ENCODE data around the gene SMYD3. TPM values are rescaled to one million over a fixed set of nuclear protein-coding genes. Genes with fewer than 3 reads are reported as not detected.

SMYD3 gene
- total and polyA plus RNA-seq, 2 of the 4 experiments (the other 2 are of a cell fraction), result 26.5 to 37.6 TPM

- H4K91ac ChIP-seq (ENCODE audit: insufficient read depth, low read depth, low read length), result 0 out of 2 replicates have a peak overlapping the region, but pooled peaks have one; percentile 14
- H2BK5ac ChIP-seq (ENCODE audit: low read depth, low read length, poor library complexity, severe bottlenecking), result no peak overlapping the region
- dilution Hi-C loops (cut with HindIII; ENCODE audit: low sequenced_read_pairs, unreplicated experiment), result no loop called here
- in situ Hi-C loops (cut with MboI; ENCODE audit: low sequenced_read_pairs), result no loop called here
- H3K4ac ChIP-seq (ENCODE audit: low read depth, low read length), result no peak overlapping the region
- H3K18ac ChIP-seq (ENCODE audit: low read depth, low read length), result peak overlapping the region; percentile 24; the same call in 1 of the 2 replicates
- peaks cover 3% of the 10 kb centered on the region; the same call in 1 of the 2 replicates for H3K4me1 ChIP-seq (ENCODE audit: control insufficient read depth, insufficient read depth, low read length)
- H3K27me3 ChIP-seq (ENCODE audit: control insufficient read depth, insufficient read depth, low read length), result no peaks in the 10 kb centered on the region
- no peak overlapping the region for H3K56ac ChIP-seq (ENCODE audit: extremely low read depth, insufficient read depth, low read length)
- H3K14ac ChIP-seq (replicated peaks; ENCODE audit: low read depth, low read length), result no peak overlapping the region
- H4K8ac ChIP-seq (ENCODE audit: low read depth in 2 of 2, low read length in 2 of 2), result 0 out of 4 replicates have a peak overlapping the region, but pooled peaks of 1 of the 2 experiments have one; percentile 44
- DNase-seq (peak; percentile 59), ATAC-seq (ENCODE audit: low read depth) (no peak)
- intact Hi-C loops (cut with micrococcal nuclease), result no loop called here
- no peaks in the 10 kb centered on the region for H3K36me3 ChIP-seq (ENCODE audit: control insufficient read depth, insufficient read depth, low read length)
- BruUV-seq (replicated peaks), result no TSS peak
- H3K79me1 ChIP-seq (ENCODE audit: low read depth in 1 of 2, low read length in 2 of 2), result no peaks in the 10 kb centered on the region
- ChIA-PET CTCF (no interaction called here), POLR2A (ENCODE audit: unreplicated experiment) (no interaction called here)
- no peak overlapping the region for H2AFZ ChIP-seq (replicated peaks; ENCODE audit: low read length, poor library complexity)
- H3K27ac ChIP-seq (ENCODE audit: insufficient read depth, low read length), result no peak overlapping the region
- no peaks in the 10 kb centered on the region for H4K20me1 ChIP-seq (ENCODE audit: insufficient read depth, low read length)
- H3K4me3 ChIP-seq (ENCODE audit: insufficient read depth, low read depth, low read length), result no peak overlapping the region
- no CpG with 5 or more reads among the region's 4 CpGs for WGBS, 2 experiments (ENCODE audit: extremely low coverage in 2 of 2, insufficient read length in 1 of 2)
- no peaks in the 10 kb centered on the region for H3K9me1 ChIP-seq (ENCODE audit: insufficient read depth, low read length)
- 0 out of 2 replicates have a peak overlapping the region, but pooled peaks have one; percentile 22 for H3K9ac ChIP-seq (ENCODE audit: low read depth, low read length)
- H3K4me2 ChIP-seq (ENCODE audit: low read depth, low read length), result no peak overlapping the region
- H2BK120ac ChIP-seq (ENCODE audit: low read depth, low read length), result no peak overlapping the region; the same call in 1 of the 2 replicates
- H2AK9ac ChIP-seq (replicated peaks; ENCODE audit: low read depth, low read length, poor library complexity), result no peak overlapping the region
- peak overlapping the region; percentile 37; the same call in 1 of the 2 replicates for H4K5ac ChIP-seq (ENCODE audit: low read depth, low read length)
- no peak overlapping the region for H2AK5ac ChIP-seq (ENCODE audit: low read depth, low read length)
- H2BK15ac ChIP-seq (ENCODE audit: low read depth, low read length), result no peak overlapping the region
- H2BK20ac ChIP-seq (ENCODE audit: low read depth, low read length), result no peak overlapping the region
- H3K9me3 ChIP-seq (ENCODE audit: control insufficient read depth, insufficient read depth, low read length), result peaks cover 6% of the 10 kb centered on the region
- TF ChIP-seq NFE2L2 (IDR thresholded peaks at IDR 0.05; ENCODE audit: low read depth, low read length) (no peak), MAZ (IDR thresholded peaks at IDR 0.05; ENCODE audit: borderline replicate concordance, low read depth, low read length) (no peak), MXI1 (IDR thresholded peaks at IDR 0.05; ENCODE audit: borderline replicate concordance, low read depth, low read length) (no peak), CEBPB (IDR thresholded peaks at IDR 0.05; ENCODE audit: low read depth, low read length) (peak; percentile 52), BHLHE40 (IDR thresholded peaks at IDR 0.05; ENCODE audit: low read depth, low read length) (no peak), ELK1 (IDR thresholded peaks at IDR 0.05; ENCODE audit: borderline replicate concordance, low read depth, low read length) (no peak)
- no peak overlapping the region for H3K23ac ChIP-seq (ENCODE audit: low read depth, low read length)
Measured at GRCh38 chr1:245751116-245751515, 756.0 kb downstream of the SMYD3 start.
